ENCODE measurements around the gene RREB1.

RREB1 gene

GRCh38 chr6:7230327-7230691, 122.5 kb downstream of the RREB1 start:
- intact Hi-C loops (cut with DNase I), result loop anchor here (10.0 kb wide), 1 partner anchor 116 kb away; no protein-coding TSS in a partner anchor
- no peak for DNase-seq

GRCh38 chr6:7230956-7231713, 123.4 kb downstream of the RREB1 start:
- DNase-seq, result no peak

GRCh38 chr6:7232351-7232750, 124.6 kb downstream of the RREB1 start:
- DNase-seq, result no peak
- intact Hi-C loops (cut with DNase I), result loop anchor here (10.0 kb wide), 1 partner anchor 118 kb away; no protein-coding TSS in a partner anchor

More at GRCh38 chr6:7230956-7231713, 123.4 kb downstream of the RREB1 start:
- intact Hi-C loops (cut with DNase I), result loop anchor here (10.0 kb wide), 1 partner anchor 116 kb away; no protein-coding TSS in a partner anchor

GRCh38 chr6:7234547-7234946, 126.8 kb downstream of the RREB1 start:
- intact Hi-C loops (cut with DNase I), result loop anchor here (10.0 kb wide), 1 partner anchor 120 kb away; no protein-coding TSS in a partner anchor
- no peak for DNase-seq

- intact Hi-C loops (cut with DNase I), result loop anchor here (10.0 kb wide), 1 partner anchor 121 kb away; no protein-coding TSS in a partner anchor
Observed at GRCh38 chr6:7235712-7236305, 128.0 kb downstream of the RREB1 start.

GRCh38 chr6:7236306-7237209, 128.8 kb downstream of the RREB1 start:
- intact Hi-C loops (cut with DNase I), result loop anchor here (10.0 kb wide), 1 partner anchor 122 kb away; no protein-coding TSS in a partner anchor
- no peak for DNase-seq

More at GRCh38 chr6:7235712-7236305, 128.0 kb downstream of the RREB1 start:
- no peak for DNase-seq

- no peak for DNase-seq
- intact Hi-C loops (cut with DNase I), result loop anchor here (10.0 kb wide), 1 partner anchor 123 kb away; no protein-coding TSS in a partner anchor
Observed at GRCh38 chr6:7237653-7238188, 130.0 kb downstream of the RREB1 start.

- intact Hi-C loops (cut with DNase I), result loop anchor here (10.0 kb wide), 1 partner anchor 124 kb away; no protein-coding TSS in a partner anchor
- DNase-seq, result no peak
Observed at GRCh38 chr6:7238526-7238899, 130.8 kb downstream of the RREB1 start.

- DNase-seq, result peak; percentile 34 to 87 (median 70)
- intact Hi-C loops (cut with DNase I), result loop anchor here (10.0 kb wide), 1 partner anchor 124 kb away; no protein-coding TSS in a partner anchor
Observed at GRCh38 chr6:7238900-7239589, 131.3 kb downstream of the RREB1 start.

GRCh38 chr6:7239590-7239948, 131.8 kb downstream of the RREB1 start:
- DNase-seq, result no peak
- intact Hi-C loops (cut with DNase I), result loop anchor here (10.0 kb wide), 1 partner anchor 125 kb away; no protein-coding TSS in a partner anchor

GRCh38 chr6:7240351-7240750, 132.6 kb downstream of the RREB1 start:
- DNase-seq, result no peak
- intact Hi-C loops (cut with DNase I), result loop anchor here (5.0 to 10.0 kb wide), 2 partner anchors 516 to 563 kb away; no protein-coding TSS in a partner anchor

- no peak for DNase-seq
- intact Hi-C loops (cut with DNase I), result loop anchor here (5.0 to 10.0 kb wide), 2 partner anchors 516 to 564 kb away; no protein-coding TSS in a partner anchor
Observed at GRCh38 chr6:7241160-7241559, 133.4 kb downstream of the RREB1 start.

- no peak for DNase-seq
- intact Hi-C loops (cut with DNase I), result loop anchor here (5.0 to 10.0 kb wide), 2 partner anchors 517 to 565 kb away; no protein-coding TSS in a partner anchor
Observed at GRCh38 chr6:7241709-7242645, 134.2 kb downstream of the RREB1 start.

- intact Hi-C loops (cut with DNase I), result loop anchor here (5.0 to 10.0 kb wide), 2 partner anchors 518 to 566 kb away; no protein-coding TSS in a partner anchor
Observed at GRCh38 chr6:7242835-7243178, 135.0 kb downstream of the RREB1 start.

GRCh38 chr6:7243179-7243981, 135.6 kb downstream of the RREB1 start:
- intact Hi-C loops (cut with DNase I), result loop anchor here (5.0 to 10.0 kb wide), 2 partner anchors 519 to 566 kb away; no protein-coding TSS in a partner anchor
- DNase-seq, result peak in 31 of 42 donors; percentile 18 to 83 (median 55)

More at GRCh38 chr6:7242835-7243178, 135.0 kb downstream of the RREB1 start:
- DNase-seq, result no peak
